GDM1 (cell line): ENCODE results near the gene OR4D5.

Experiments used
- DNase-seq: peaks from one replicate; lab custom pipeline; 2025; lab: John Stamatoyannopoulos, UW

The OR4D5 gene

DNA sequence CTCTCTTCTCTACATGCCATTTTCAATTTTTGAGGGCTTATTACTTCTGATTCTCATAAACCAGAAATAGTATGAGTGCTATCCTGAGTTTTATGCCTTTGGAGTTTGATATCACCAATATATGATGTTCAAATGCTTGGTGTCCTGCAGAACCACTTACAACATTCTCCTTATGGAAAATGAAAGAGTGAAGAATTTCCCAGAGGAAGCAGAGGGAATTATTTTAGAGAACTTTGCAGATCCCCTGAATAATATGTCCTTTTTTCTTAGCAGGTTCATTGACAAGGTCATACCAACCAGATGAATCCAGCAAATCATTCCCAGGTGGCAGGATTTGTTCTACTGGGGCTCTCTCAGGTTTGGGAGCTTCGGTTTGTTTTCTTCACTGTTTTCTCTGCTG lies at the start of gene OR4D5:
Gene OR4D5 (plus strand): TSS at position 301 of the 400 bp plus-strand sequence. CDS start 0 bp downstream, at position 301.
- no peak for DNase-seq

DNA sequence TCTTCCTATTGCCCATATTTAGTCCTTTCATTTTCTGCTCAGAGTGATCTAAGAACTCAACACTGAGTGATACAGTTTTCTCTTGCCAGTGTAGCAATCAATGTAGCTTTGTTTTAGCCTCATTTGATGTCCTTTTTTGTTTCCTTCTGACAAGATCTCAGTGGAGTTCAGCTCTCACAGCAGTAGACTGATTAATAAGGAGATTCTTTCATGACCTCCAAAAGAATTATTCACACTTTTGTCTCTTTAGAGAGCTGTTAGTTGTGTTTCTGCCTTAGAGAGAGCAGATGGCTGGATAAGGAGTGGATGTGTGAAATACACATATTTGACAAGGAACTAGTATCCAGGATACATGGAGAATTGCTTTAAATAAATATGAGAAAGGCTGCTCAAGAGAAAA lies 47.4 kb upstream of the OR4D5 start:
- DNase-seq = no peak

DNA sequence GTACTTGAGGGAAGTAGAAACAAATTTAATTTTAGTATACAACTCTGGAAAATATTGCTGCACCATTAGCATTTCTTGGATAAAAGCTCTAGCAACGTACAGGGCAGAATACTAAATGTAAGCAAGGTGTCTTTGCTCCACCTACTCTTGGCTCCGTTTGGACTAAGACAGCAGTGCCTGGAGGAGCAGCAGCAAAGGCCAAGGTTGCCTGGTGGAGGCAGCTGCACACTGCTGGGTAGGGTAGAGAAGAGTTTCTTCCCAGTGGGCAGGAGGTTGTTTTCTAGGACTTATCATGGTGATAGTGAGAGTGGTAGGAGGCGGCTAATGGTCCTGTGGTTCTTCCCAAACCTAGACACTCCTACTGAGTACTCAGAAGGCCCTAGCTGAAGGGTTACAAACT lies 39.6 kb upstream of the OR4D5 start:
- DNase-seq = no peak

GRCh38 chr11:123901867-123902266 lies 37.5 kb upstream of the OR4D5 start, which contains the start of gene OR8D4:
Gene OR8D4 (plus strand): TSS chr11:123902167. CDS start chr11:123906432, 4,265 bp downstream.
- DNase-seq = no peak

GRCh38 chr11:123903932-123904331 lies 35.5 kb upstream of the OR4D5 start:
- DNase-seq = no peak

DNA sequence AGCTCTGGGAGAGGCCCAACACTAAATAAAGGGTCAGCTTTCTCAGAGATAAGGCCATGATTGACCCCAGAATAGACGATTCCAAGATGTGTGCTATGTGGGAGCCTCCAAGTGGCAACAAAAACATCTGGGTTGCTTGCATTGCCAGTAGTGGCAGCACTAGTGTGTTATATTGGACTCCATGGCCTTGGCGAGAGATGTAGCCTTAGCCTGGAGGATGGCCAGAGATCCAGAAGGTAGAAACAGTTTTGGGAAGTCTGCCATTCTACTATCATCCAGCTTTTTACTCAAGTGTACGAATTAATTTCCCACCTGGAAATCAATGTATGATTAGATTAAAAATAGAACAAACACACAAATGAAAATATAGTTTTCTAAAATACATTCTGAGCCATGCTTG lies 34.5 kb upstream of the OR4D5 start:
- no peak for DNase-seq

- DNase-seq = no peak
Observed at GRCh38 chr11:123905826-123906225, 33.6 kb upstream of the OR4D5 start.

DNA sequence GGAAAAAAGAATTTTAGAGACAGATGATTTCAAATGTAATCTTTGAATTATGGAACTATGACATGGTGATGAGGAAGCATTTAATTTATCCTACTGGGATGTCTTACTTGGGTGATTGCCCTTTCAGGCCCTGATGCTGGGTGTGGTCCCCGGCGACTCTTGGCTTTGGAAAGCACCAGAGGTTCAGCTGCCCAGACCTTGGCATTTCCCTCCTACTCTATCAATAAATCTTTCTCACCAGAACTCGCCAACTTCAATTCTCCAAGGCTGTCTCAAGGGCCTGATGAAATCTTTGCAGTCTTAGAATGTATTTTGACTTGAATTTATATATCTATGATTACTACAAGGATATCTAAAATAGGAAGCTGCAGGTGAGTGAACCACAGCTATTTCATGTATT lies 18.5 kb upstream of the OR4D5 start:
- no peak for DNase-seq

- DNase-seq = no peak
Observed at GRCh38 chr11:123924027-123924426, 15.4 kb upstream of the OR4D5 start.

GRCh38 chr11:123942413-123942812 lies 3.0 kb downstream of the OR4D5 start:
- no peak for DNase-seq

- DNase-seq = no peak
Observed at GRCh38 chr11:123943738-123944137, 4.3 kb downstream of the OR4D5 start, which contains the start of gene OR6T1. Gene OR6T1 (minus strand): TSS chr11:123943838. CDS start chr11:123943838, 0 bp downstream.

GRCh38 chr11:123945132-123945531 lies 5.7 kb downstream of the OR4D5 start:
- no peak for DNase-seq

DNA sequence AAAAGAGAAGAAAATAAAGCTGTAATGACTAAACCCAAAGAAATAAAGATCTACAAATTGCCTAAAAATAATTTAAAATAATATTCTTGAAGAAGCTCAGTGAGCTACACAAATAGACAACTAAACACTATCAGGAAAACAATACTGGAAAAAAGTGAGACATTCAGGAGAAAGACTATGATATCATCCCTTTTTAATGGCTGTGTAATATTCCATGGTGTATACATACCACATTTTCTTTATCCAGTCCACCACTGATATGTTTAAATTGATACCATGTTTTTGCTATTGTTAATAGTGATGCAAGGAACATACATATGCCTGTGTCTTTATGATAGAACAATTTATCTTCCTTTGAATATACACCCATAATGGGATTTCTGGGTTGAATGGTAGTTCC lies 17.3 kb downstream of the OR4D5 start:
- DNase-seq = no peak

DNA sequence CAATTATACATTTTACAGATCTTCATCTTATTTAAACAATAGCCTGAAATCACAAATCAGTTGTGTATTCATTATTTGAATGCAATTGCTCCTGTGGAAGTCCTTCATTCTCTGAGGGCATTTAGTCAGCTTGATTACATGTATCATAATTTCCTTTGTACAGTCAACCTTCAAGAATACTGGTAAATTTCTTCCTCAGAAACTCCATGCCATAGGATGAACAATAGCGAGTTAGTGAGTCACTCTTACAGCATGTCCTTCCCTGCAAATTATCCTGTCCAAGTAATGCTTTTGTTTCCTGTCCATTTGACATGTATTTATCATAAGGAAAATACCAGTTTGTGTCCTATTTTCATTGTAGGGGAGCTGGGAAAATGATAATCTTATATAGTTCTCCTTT lies 34.4 kb downstream of the OR4D5 start:
- DNase-seq = no peak

DNA sequence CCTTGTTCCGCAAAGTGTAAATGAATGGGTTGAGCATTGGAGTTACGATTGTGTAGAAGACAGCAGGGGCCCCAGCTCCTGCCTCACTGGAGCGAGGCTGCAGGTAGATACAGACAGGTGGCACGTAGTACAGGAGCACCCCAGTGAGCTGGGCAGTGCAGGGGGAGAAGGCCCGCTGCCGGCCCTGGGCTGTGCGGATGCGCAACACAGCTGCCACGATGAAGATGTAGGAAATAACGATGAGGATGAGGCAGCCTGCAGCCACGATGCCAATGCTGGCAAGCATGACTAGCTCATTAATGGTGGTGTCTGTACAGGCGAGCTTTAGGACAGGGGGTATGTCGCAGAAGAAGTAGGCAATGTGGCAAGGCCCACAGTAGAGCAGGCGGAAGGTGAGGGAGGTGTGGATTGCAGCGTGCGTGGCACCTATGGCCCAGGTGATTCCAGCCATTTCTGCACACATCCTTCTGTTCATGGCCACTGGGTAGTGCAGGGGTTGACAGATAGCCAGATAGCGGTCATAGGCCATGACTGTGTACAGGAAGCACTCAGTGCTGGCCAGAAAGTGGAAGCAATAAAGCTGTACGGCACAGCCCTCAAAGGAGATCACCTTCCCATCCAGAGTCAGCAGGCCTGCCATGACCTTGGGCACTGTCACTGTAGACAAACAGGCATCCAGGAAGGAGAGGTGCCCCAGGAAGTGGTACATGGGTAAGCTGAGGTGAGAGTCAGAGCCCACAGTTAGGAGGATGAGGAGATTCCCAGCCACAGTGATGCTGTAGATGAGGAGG lies 37.5 kb downstream of the OR4D5 start:
- no peak for DNase-seq

DNA sequence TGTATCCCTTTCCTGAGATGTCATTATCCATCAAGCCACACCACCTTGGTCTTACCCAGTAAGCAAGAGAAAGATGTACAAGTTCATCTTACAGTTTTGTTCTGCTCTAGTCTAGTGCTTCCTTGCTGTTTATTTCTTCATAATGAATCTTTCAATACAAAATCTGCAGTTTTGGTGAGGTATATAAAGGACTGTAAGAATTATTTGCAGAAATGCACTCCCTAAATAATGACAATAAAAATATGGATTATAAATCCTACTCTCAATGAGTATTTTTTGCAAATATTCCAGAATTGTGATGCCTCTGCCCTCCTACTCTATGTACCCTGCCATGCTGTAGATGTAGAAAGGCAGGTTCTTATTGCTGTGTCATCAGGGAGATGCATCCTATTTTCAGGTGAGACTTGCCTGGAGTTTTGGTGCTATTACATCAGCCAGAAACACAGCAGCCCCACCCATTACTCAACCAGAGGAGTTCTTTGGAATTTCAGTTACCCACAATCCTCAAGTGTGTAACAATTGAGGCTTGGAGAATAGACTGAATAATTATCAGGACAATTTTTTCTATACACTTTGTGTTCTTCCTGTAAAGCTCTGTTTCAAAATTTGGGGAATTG lies 38.4 kb downstream of the OR4D5 start, which contains the start of gene OR10S1:
Gene OR10S1 (minus strand): TSS at position 51 of the 617 bp plus-strand sequence. CDS start 117 bp downstream, outside the sequence.
- DNase-seq = no peak

DNA sequence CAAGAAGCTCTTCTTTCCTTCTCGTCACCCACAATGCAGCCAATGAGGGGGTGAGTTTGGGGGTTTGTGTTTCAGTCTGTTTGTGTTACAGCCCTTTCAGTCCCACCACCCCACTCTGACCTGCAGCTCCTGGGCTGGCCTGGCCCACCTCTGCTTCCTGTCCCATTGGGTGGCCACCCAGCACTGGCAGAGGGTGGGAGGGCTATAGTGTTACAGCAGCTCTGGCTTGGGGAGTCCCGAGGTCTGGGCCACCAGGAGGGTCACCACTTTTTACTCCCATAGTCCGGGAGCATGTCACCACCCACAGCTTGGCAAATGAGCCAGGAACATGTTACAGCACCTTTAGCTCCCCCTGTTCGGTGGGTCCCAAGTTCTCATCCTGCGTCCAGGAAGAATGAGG lies 39.9 kb downstream of the OR4D5 start:
- no peak for DNase-seq
